Hepatic stellate cell (primary cell): ENCODE data around the gene PUS7.
"Not testable (repeated sequence)": the region's sequence is repeated elsewhere in the genome, so short reads cannot be mapped to it uniquely, and the experiment has no call there.

Experiments
- DNase-seq: peaks from one replicate; pipeline ENCODE4 v3.0.0; 2011; ENCODE audit warnings: low spot score

Gene PUS7

DNA sequence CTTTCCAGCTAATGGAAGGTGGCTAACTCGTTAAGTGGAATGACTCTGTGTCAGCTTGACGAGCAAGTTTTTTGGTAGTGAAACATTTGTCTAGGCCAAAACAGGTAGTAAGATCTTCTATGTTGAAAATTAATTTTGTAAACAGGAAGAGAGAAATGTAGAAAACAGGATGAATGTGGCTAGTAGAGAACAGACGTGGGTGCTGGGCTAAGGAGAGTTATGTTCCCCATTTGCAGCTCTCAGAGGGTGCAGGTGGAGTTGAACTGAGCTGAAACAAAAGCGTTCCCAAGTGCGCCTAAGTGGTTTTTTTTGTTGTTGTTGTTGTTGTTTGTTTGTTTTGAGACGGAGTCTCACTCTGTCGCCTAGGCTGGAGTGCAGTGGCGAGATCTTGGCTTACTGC, 73.9 kb downstream of the PUS7 start:
- DNase-seq: no peak

DNA sequence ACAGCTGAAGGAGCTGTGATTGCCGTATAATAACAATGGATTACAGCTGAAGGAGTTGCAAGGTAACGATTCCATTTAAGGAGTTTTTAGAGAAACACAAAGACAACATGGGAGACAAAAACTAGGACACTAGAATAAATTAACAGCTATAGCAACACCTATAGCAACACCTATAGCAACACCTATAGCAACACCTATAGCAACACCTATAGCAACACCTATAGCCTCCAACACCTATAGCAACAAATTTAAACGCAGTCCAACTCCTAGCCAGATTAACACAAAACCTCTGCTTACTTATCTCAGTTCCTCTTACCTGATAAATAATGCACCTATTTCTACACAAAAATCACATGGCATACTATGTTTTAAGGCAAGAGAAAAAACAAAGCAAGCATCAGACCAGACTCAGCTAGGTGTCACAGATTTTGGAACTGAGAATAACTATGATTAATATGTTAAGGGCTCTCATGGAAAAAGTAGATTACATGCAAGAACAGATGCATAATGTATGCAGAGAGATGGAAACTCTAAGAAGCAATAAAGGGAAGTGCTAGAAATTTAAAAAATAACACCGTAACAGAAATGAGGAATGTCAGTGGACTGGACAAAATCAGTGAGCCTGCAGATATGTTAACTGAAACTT, 77.6 kb downstream of the PUS7 start:
- no peak for DNase-seq

DNA sequence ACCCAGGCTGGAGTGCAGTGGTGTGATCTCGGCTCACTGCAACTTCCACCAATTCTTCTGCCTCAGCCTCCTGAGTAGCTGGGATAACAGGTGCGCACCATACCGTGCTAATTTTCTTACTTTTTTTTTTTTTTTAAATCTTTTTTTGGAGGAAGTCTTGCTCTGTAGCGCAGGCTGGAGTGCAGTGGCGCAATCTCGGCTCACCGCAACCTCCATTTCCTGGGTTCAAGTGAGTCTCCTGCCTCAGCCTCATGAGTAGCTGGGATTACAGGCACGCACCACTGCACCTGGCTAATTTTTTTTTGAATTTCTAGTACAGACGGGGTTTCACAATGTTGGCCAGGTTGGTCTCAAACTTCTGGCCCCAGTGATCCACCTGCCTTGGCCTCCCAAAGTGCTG, 79.9 kb downstream of the PUS7 start:
- DNase-seq: not testable (repeated sequence)

DNA sequence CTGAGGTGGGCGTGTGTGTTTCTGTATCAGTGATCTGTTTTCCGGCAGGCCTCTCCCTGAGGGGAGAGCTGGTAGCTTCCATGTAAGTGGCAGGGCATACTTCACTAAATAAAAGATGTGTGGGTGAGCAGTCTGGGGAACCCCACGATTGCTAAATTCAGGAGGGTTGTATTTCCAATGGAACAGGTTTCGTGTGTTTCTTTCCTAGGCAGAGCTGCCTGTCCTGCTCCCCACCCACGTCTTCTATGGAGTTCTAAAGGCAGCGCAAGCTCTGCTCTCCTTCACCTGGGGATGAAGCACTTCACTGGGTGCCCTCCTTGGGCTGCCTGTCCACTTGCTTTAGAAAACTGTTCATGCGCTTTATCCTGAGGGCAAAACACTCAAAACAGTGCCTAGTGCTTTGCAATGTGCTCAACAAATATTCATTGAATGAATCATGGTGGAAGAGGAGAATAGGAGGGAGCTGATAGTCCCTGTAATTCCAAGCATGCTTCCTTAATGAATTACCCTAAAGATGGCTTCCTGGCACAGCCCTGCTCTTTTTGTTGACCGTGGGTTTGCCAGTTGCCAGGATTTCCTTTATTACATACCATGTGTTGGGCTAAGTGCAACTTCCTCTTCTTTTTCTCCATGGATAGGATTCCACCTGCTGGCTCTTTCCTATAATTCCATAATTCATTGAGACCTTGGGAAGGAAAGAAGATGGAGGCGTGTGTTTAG, 82.7 kb downstream of the PUS7 start:
- DNase-seq: peak; percentile 79

DNA sequence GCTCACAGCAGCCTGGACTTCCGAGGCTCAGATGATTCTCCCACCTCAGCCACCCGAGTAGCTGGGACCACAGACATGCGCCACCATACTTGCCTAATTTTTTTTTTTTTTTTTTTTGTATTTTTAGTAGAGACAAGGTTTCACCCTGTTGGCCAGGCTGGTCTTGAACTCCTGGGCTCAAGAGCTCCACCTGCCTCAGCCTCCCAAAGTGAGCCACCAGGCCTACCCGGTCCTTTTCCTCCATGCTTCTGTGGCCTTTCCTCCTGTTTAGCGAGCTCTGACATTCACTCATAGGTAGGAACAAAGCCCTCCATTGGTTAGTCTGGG, 83.3 kb downstream of the PUS7 start:
- DNase-seq: no peak

DNA sequence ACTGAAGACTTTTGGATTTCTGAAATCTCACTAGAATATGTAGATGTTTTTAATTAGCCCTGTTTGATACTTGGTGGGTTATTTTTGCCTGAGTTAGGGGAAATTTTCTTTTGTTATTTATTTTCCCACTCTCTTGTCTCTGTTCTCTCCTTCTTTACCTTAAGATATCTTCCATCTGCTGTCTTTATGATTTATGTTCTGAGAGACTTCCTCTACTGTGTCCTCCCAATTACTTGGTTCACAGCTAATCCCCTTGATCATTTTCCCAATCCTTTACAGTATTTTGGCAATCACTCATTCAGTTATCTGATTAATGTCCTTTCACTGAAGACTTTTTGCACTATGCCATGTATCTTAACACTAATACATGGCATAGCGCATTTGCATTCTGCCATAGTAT, 83.8 kb downstream of the PUS7 start:
- DNase-seq: no peak

GRCh38 chr7:105437356-105437755, 84.7 kb downstream of the PUS7 start:
- DNase-seq: not testable (repeated sequence)

DNA sequence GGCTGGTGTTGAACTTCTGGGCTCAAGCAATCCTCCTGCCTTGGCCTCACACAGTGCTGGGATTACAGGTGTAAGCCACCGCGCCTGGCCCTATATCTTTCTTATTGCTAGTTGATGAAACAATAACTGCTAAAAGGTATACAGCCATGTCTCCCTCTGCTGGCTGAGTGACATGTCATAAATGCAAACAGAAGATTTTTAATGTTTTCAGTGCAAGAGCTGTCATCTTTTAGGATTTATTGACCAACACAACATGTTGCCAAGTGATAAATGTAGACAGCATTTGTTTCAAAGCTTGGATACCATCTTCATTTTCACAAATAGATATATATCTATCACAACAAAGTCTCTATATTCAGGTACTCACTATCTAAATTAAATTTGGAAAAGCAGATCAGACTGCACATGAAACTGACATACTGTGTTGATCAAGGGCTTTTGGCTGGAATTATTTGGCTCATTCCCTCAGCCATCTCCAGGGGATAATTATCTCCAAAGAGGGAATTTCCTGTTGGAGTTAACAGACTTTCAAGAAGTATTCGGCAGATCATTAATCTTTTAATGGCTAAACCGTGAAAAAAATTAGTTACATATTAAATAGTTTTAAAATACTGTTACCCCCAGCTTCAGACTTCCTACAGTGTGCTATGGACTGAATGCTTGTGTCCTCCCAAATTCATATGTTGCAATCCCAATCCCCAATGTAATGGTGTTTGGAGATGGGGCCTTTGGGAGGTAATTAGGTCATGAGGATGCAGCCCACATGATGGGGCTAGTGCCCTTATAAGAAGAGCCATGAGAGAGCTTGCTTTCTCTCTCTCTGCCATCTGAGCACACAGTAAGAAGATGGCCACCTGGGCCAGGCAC, 92.1 kb downstream of the PUS7 start:
- no peak for DNase-seq

DNA sequence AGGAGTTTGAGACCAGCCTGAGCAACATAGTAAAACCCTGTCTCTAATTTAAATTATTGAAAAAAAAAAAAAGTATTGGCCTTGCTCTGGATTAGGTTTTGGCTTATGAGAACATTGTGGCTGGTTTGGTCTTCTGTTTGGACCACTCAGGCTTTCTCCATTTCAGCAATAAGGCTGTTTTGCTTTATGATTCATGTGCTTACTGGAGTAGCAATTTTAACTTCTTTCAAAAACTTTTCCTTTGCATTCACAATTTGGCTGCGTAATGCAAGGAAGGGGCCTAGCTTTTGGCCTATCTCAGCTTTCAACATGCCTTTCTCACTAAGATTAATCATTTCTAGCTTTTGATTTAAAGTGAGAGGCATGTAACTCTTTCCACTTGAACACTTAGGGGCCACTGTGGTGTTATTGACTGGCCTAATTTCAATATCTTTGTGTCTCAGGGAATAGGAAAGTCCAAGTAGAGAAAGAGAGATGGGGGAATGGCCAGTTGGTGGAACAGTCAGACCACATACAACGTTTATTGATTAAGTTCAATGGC, 95.4 kb downstream of the PUS7 start:
- DNase-seq: no peak

DNA sequence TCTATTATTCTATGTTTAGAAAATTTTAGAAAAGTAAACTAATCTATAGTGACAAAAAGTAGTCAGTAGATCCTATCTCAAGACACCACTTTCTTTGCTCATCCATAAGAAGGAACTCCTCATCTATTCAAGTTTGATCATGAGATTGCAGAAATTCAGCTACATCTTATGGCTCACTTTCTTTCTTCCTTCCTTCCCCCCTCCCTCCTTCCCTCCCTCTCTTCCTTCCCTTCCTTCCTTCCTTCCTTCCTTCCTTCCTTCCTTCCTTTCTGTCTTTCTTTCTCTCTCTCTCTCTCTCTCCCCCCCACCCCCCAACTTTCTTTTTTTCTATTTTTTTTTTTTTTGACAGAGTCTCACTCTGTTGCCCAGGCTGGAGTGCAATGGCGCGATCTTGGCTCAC, 98.1 kb downstream of the PUS7 start:
- no peak for DNase-seq

- no peak for DNase-seq
Observed at GRCh38 chr7:105413887-105414437, 108.1 kb downstream of the PUS7 start.

DNA sequence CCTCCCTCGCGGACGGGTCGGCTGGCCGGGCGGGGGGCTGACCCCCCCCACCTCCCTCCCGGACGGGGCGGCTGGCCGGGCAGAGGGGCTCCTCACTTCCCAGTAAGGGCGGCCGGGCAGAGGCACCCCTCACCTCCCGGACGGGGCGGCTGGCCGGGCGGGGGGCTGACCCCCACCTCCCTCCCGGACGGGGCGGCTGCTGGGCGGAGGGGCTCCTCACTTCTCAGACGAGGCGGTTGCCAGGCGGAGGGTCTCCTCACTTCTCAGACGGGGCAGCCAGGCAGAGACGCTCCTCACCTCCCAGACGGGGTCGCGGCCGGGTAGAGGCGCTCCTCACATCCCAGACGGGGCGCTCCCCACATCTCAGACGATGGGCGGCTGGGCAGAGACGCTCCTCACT, 111.3 kb downstream of the PUS7 start:
- not testable (repeated sequence) for DNase-seq

DNA sequence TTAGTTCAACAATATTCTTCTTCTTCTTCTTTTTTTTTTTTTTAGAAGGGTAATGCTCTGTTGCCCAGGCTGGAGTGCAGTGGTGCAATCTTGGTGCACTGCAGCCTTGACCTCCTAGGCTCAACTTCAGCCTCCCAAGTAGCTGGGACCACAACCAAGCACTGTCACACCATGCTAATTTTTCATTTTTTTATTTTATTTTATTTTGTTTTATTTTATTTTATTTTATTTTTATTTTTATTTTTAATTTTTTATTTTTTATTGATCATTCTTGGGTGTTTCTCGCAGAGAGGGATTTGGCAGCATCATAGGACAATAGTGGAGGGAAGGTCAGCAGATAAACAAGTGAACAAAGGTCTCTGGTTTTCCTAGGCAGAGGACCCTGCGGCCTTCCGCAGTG, 112.3 kb downstream of the PUS7 start:
- not testable (repeated sequence) for DNase-seq

- no peak for DNase-seq
Observed at GRCh38 chr7:105408791-105409410, 113.2 kb downstream of the PUS7 start.
